Muscle layer of colon (tissue), 2 donors: Measurements from ENCODE around the gene ASB3.

Source experiments
- H3K27ac ChIP-seq: one replicate; pipeline ENCODE4 v1.7.0; 2013; ENCODE audit warnings: low read depth, mild to moderate bottlenecking, low read length, moderate library complexity
- H3K27me3 ChIP-seq, 2 donors: one replicate each; pipeline ENCODE4 v1.7.0; 2013; ENCODE audit warnings: low read length in 2 of 2, mild to moderate bottlenecking in 2 of 2; ENCODE audit not compliant: insufficient read depth in 2 of 2, control insufficient read depth in 1 of 2
- H3K36me3 ChIP-seq: one replicate; pipeline ENCODE4 v1.7.0; 2013; ENCODE audit warnings: mild to moderate bottlenecking, low read length; ENCODE audit not compliant: insufficient read depth
- H3K4me1 ChIP-seq: one replicate; pipeline ENCODE4 v1.7.0; 2013; ENCODE audit warnings: mild to moderate bottlenecking, low read length; ENCODE audit not compliant: insufficient read depth
- H3K4me3 ChIP-seq, 2 donors: one replicate each; pipeline ENCODE4 v1.7.0; 2013; ENCODE audit warnings: low read length in 2 of 2, low read depth in 1 of 2, mild to moderate bottlenecking in 1 of 2, moderate library complexity in 1 of 2
- H3K9ac ChIP-seq: one replicate; pipeline ENCODE4 v1.7.0; 2013; ENCODE audit warnings: low read length
- H3K9me3 ChIP-seq: one replicate; pipeline ENCODE4 v1.7.0; 2013; ENCODE audit warnings: mild to moderate bottlenecking, low read length
- donor health status: abdominal sarcoma.
- donor health status: Adenocarcinoma of cecum.

ASB3 gene

DNA sequence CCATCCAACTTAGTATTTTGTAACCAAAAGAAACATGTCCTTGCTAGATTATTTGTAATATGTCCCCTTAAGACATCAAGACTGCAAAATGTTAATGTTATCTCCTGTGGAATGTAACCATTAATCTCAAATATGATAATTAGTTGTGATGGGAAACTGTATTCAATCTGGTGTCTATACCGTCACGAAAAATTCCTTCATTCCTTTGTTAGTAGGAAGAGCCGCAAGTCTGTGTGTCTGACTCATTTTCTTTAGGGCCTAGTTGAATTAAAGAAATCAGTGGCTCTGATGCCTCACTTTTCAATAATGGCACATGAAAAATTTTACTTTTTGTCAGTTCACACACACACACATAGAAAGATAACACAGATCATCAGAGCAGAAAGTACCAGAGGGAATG lies 146.3 kb downstream of the ASB3 start:
- no peaks in the 10 kb centered on the region for H3K9me3 ChIP-seq
- no peaks in the 10 kb centered on the region for H3K27me3 ChIP-seq
- H3K27ac ChIP-seq, result no peak overlapping the region
- no peak overlapping the region for H3K9ac ChIP-seq
- H3K4me3 ChIP-seq, result no peak overlapping the region
- H3K4me1 ChIP-seq, result no peaks in the 10 kb centered on the region
- H3K36me3 ChIP-seq, result no peaks in the 10 kb centered on the region

DNA sequence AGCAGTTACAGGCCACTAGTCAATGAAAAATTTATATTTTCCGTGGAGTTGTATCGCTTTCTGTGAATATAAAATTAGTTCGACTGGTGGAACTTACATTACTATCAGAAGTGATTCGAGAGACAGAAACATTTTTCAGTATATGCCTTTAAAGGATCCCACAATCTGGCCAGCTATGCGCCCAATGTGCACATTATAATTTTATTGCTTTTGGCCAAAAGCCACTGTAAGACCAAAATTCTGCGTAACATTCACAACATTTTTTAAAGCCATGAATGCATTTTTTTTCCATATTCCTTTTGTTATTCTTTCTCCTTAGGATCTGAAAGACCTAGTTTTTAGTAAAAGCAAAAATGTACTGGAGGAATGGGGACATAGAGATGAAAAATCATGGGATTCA lies 150.2 kb downstream of the ASB3 start:
- no peaks in the 10 kb centered on the region for H3K9me3 ChIP-seq
- no peaks in the 10 kb centered on the region for H3K27me3 ChIP-seq
- H3K4me3 ChIP-seq, result no peak overlapping the region
- no peak overlapping the region for H3K9ac ChIP-seq
- H3K4me1 ChIP-seq, result no peaks in the 10 kb centered on the region
- no peak overlapping the region for H3K27ac ChIP-seq
- no peaks in the 10 kb centered on the region for H3K36me3 ChIP-seq

GRCh38 chr2:53636109-53636508 lies 150.6 kb downstream of the ASB3 start:
- Histone ChIP-seq H3K4me1 (no peaks in the 10 kb centered on the region), H3K27ac (no peak overlapping the region), H3K9me3 (no peaks in the 10 kb centered on the region), H3K36me3 (no peaks in the 10 kb centered on the region), H3K4me3 (no peak overlapping the region), H3K9ac (no peak overlapping the region), H3K27me3 (no peaks in the 10 kb centered on the region)

DNA sequence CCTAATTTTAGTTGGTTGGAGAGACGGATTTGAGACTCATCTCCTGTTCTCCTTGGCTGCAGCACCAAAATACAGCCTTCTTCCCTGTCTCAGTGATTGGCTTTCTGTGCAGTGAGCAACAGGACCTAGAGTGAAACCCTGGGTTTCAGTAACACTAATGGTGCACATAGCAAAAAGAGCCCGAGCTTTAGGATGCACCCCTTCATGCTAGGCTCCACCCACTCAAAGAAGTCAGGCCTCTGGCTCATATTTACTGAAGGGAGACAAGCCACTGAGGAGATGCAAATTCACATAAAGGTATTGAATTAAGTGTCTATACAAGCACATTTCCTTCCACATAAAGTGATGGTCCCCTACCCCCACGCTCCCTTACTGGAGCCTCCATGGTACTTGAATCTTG lies 151.1 kb downstream of the ASB3 start:
- Histone ChIP-seq H3K27ac (no peak overlapping the region), H3K27me3 (no peaks in the 10 kb centered on the region), H3K9me3 (no peaks in the 10 kb centered on the region), H3K4me1 (no peaks in the 10 kb centered on the region), H3K36me3 (no peaks in the 10 kb centered on the region), H3K9ac (no peak overlapping the region), H3K4me3 (no peak overlapping the region)

GRCh38 chr2:53633441-53633840 lies 153.3 kb downstream of the ASB3 start:
- Histone ChIP-seq H3K4me3 (no peak overlapping the region), H3K36me3 (no peaks in the 10 kb centered on the region), H3K9ac (no peak overlapping the region), H3K27ac (no peak overlapping the region), H3K27me3 (no peaks in the 10 kb centered on the region), H3K9me3 (no peaks in the 10 kb centered on the region), H3K4me1 (peaks cover 11% of the 10 kb centered on the region)

- H3K27me3 ChIP-seq, result no peaks in the 10 kb centered on the region
- peaks cover 11% of the 10 kb centered on the region for H3K4me1 ChIP-seq
- no peak overlapping the region for H3K27ac ChIP-seq
- no peaks in the 10 kb centered on the region for H3K36me3 ChIP-seq
- no peak overlapping the region for H3K4me3 ChIP-seq
- H3K9me3 ChIP-seq, result no peaks in the 10 kb centered on the region
- no peak overlapping the region for H3K9ac ChIP-seq
These were observed 154.0 kb downstream of the ASB3 start for GRCh38 chr2:53632714-53633113.

DNA sequence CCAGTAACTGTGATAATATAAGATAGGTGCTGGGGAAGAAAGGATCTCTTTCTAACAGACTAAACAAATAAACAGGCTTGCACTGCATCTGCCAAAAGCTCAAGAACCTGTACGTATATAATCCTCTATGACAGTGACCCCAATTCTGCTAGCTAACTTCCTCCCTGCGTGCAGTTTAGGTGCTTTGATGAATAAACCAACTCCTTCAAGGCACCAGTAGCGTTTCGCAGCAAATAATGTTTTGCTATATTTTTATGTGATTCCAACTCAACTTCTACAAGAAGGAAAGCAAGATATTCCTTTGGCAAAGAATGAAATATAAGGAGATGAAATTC lies 154.7 kb downstream of the ASB3 start:
- Histone ChIP-seq H3K4me3 (no peak overlapping the region), H3K27me3 (no peaks in the 10 kb centered on the region), H3K9ac (no peak overlapping the region), H3K27ac (no peak overlapping the region), H3K9me3 (no peaks in the 10 kb centered on the region), H3K4me1 (peaks cover 11% of the 10 kb centered on the region), H3K36me3 (no peaks in the 10 kb centered on the region)

DNA sequence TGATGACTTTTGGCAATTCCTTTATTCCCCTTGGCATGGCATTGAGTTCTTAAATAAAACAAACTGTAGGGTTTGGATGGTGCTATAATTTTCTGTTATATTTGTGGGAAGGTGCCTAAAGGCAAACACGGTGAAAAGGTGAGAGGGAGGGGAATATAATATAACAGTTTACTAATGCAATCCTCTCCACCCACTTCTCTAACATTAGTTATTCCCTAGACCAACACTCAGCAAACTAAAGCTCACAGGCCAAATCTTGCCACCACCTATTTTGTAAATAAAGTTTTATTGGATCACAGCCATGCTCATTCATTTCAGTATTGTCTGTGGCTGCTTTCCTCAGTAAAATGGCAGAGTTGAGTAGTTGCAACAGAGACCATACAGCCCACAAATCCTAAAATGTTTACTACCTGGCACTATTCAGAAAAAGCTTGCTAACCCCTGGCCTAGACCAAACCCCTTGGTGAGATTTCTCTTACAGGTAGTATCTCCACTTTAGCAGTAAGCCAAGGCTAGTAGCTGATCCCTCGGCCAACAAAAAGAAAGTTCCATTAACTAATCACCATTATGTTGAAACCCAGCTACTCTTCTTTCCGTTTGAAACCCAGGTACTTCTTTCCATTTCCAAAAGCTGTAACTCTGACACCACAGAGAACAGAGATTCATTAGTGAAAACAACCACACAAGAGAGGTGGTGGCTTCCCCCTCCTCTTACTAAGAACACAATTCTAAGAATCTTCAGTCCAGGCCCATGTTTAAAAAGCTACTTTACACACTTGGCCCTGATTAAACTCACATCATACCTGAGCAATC lies 155.2 kb downstream of the ASB3 start:
- no peak overlapping the region for H3K9ac ChIP-seq
- no peaks in the 10 kb centered on the region for H3K27me3 ChIP-seq
- peaks cover 11% of the 10 kb centered on the region for H3K4me1 ChIP-seq
- no peak overlapping the region for H3K4me3 ChIP-seq
- no peaks in the 10 kb centered on the region for H3K36me3 ChIP-seq
- H3K9me3 ChIP-seq, result no peaks in the 10 kb centered on the region
- H3K27ac ChIP-seq, result no peak overlapping the region

GRCh38 chr2:53630026-53630606 lies 156.6 kb downstream of the ASB3 start:
- no peak overlapping the region for H3K9ac ChIP-seq
- no peak overlapping the region for H3K27ac ChIP-seq
- H3K9me3 ChIP-seq, result no peaks in the 10 kb centered on the region
- no peaks in the 10 kb centered on the region for H3K27me3 ChIP-seq
- peaks cover 11% of the 10 kb centered on the region for H3K4me1 ChIP-seq
- H3K4me3 ChIP-seq, result no peak overlapping the region
- no peaks in the 10 kb centered on the region for H3K36me3 ChIP-seq

- H3K4me1 ChIP-seq, result peaks cover 11% of the 10 kb centered on the region
- no peaks in the 10 kb centered on the region for H3K27me3 ChIP-seq
- no peak overlapping the region for H3K4me3 ChIP-seq
- no peak overlapping the region for H3K9ac ChIP-seq
- H3K27ac ChIP-seq, result no peak overlapping the region
- H3K36me3 ChIP-seq, result no peaks in the 10 kb centered on the region
- H3K9me3 ChIP-seq, result no peaks in the 10 kb centered on the region
These were observed 157.3 kb downstream of the ASB3 start for GRCh38 chr2:53629501-53629900.

GRCh38 chr2:53629001-53629400 lies 157.8 kb downstream of the ASB3 start:
- Histone ChIP-seq H3K9me3 (no peaks in the 10 kb centered on the region), H3K27me3 (no peaks in the 10 kb centered on the region), H3K36me3 (no peaks in the 10 kb centered on the region), H3K9ac (no peak overlapping the region), H3K4me3 (no peak overlapping the region), H3K4me1 (peaks cover 11% of the 10 kb centered on the region), H3K27ac (no peak overlapping the region)

DNA sequence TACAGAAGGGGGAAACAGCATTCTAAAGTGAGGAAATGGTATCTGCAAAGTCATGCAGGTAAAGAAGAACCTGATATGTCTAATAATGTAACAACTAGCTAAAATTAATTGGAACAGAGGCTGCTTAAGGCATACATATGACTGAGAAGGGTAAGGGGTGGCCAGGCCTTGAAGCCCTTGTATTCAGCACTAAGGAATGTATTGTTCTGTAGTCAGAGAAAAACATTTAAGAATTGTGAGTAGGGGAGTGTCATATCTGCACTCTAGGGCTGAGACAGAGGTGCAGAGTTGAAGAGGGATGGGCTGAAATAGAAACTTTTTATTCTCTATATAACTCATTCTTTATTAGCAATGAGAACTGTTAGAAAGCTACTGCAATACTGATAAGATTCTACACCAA lies 164.6 kb downstream of the ASB3 start:
- H3K27ac ChIP-seq, result no peak overlapping the region
- H3K9ac ChIP-seq, result no peak overlapping the region
- H3K27me3 ChIP-seq, result no peaks in the 10 kb centered on the region
- H3K4me1 ChIP-seq, result no peaks in the 10 kb centered on the region
- no peak overlapping the region for H3K4me3 ChIP-seq
- no peaks in the 10 kb centered on the region for H3K9me3 ChIP-seq
- H3K36me3 ChIP-seq, result no peaks in the 10 kb centered on the region
